Activated naive CD4-positive, alpha-beta T cell (primary cell): Measurements from ENCODE around the gene YPEL2.
A peak's percentile ranks its signal among the peaks of the same experiment; 100 is the strongest.
"Not testable (repeated sequence)": the region's sequence is repeated elsewhere in the genome, so short reads cannot be mapped to it uniquely, and the experiment has no call there.

Experiments used
- DNase-seq, 4 experiments: peaks; one replicate each; lab custom pipeline; 2025; lab: John Stamatoyannopoulos, UW

YPEL2 gene, protein sequence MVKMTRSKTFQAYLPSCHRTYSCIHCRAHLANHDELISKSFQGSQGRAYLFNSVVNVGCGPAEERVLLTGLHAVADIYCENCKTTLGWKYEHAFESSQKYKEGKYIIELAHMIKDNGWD

DNA sequence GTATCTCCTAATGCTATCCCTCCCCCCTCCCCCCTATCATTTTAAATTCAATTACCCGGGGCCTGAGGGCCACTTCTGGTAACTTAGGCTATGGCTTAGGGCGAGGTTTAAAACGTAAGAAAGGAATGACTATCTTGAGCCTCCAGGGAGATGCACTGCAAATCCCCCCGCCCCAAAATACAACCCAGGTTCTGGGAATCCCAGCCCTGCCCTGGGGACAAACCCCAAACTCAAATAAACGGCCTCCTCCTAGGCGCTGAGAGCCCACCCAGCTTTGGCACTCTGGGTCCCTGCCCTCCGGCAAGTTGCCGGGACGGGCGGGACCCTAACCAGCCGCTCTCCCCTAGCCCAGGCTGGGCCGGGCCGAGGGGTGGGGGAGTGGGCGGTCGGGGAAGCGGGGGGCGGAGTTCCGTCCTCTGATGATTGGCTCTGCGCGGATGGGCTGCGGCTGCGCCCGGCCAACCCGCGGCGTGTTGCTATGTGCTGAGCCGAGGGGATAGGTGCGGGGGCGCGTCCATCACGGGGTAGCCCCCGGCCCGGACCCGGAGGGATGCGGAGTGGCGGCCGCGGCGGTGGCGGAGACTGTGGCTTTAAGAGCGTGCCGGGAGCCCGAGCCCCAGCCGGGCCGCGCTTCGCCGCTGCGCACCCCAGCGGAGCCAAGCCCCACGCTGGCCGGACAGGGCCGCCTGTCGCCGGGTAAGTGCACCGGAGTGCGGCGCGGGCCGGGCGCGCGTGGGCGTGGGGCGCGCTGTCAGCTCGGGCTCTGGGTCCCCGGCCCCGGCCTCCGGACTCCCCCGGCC, at the start of gene YPEL2:
Gene YPEL2 (plus strand): TSS at position 527 of the 800 bp plus-strand sequence. CDS start 21,755 bp downstream, outside the sequence.
- peak; percentile 55 to 88 (median 71) for DNase-seq

- DNase-seq: no peak
Observed at GRCh38 chr17:59284317-59284716, 47.1 kb upstream of the YPEL2 start.

DNA sequence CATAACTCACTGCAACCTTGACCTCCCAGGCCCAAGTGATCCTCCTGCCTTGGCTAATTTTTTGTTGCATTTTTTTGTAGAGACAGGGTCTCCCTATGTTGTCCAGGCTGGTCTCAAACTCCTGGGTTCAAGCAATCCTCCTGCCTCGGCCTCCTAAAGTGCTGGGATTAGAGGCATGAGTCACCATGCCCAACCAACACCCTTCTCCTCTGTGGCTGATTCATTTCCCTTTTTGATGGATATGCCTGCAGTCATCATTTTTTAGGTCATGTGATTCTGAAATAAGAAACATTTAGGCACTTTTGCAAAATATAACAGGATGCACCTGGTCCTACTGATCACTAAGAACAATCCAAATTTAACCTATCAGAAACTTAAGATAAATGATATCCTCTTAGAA, 44.0 kb upstream of the YPEL2 start:
- no peak for DNase-seq

DNA sequence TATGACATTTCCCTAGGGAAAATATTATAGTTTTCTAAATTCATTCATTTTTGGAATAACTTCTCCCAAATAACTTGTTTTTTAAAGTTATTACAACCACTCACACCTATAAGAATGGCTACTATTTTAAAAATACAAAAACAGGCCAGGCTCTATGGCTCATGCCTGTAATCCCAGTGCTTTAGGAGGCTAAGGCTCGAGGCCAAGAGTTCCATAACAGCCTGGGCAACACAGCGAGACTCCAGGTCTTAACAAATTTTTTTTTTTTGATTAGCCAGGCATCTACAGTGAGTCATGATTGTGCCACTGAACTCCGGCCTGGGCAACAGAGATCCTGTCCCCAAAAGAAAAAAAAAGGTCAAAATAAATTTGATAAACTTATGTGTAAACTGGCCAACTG, 43.6 kb upstream of the YPEL2 start:
- no peak for DNase-seq

GRCh38 chr17:59289981-59290301, 41.5 kb upstream of the YPEL2 start:
- no peak for DNase-seq

- DNase-seq: not testable (repeated sequence)
Observed at GRCh38 chr17:59290302-59290998, 41.0 kb upstream of the YPEL2 start.

- no peak for DNase-seq
Observed at GRCh38 chr17:59292174-59292523, 39.3 kb upstream of the YPEL2 start.

- DNase-seq: no peak
Observed at GRCh38 chr17:59296190-59296589, 35.3 kb upstream of the YPEL2 start.

- DNase-seq: no peak
Observed at GRCh38 chr17:59298521-59298920, 32.9 kb upstream of the YPEL2 start.

DNA sequence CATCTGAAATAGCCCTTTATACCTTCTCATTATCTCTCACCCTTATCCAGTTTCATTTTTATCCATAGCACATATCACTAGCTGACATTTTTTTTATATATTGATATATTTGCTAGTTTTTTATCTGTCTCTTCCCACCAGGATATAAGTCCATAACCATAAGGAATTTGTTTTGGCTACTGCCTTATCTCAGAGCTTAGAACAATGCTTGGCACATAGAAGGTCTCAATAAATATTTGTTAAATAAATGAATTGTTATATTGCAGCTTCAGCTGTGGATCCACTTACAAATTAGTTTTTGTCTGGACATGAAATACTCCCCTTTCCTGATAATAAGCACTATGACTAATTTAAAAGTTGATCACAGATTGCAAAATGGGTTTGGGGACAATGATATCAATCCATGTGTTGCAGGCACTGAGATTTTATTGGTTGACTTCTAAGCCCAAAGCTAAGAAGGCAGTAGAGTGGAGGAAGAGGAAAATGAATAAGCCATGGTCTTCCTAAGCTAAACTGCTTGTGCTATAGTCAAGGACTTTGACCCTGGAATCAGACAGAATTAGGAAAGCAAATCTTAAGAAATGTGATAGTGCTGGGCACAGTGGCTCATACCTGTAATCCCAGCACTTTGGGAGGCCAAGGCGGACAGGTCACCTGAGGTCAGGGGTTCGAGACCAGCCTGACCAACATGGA, 31.9 kb upstream of the YPEL2 start:
- no peak for DNase-seq

- DNase-seq: no peak
Observed at GRCh38 chr17:59300941-59301340, 30.5 kb upstream of the YPEL2 start.

DNA sequence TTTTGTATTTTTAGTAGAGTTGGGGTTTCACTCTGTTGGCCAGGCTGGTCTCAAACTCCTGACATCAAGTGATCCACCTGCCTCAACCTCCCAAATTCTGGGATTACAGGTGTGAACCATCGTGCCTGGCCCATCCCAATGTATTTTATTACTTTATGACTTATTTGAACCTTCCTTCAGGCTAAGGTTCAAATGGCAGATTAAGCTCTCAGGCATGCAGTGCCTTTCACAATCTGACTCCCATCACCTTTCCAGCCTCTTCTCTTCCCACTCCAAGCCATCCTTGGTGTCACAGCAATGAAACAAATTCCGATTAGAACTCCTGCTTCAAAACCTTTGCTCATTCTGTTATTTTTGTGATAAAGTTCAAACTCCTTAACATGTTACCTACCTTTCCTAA, 26.6 kb upstream of the YPEL2 start:
- no peak for DNase-seq

- DNase-seq: no peak
Observed at GRCh38 chr17:59310263-59310920, 21.1 kb upstream of the YPEL2 start.

DNA sequence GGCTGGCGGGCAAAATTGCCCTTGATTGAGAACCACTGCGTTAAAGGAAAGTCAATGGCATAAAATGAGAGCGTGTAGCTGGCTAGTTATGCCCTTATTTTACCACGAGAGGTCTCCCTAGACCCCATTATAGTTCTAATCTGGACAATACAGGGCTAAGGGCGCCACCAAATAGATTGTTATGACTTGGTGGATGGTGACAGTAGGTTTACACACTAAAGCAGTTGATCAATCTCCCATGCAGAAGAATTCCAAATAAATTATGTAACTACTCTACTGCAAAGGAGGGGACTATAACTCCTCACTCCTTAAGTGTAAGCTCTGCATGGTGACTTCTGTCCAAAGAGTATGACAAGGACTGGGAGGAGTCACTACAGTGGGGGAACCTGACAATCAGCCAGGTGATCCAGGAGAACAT, 20.4 kb upstream of the YPEL2 start:
- DNase-seq: no peak

- not testable (repeated sequence) for DNase-seq
Observed at GRCh38 chr17:59311521-59311920, 19.9 kb upstream of the YPEL2 start.

DNA sequence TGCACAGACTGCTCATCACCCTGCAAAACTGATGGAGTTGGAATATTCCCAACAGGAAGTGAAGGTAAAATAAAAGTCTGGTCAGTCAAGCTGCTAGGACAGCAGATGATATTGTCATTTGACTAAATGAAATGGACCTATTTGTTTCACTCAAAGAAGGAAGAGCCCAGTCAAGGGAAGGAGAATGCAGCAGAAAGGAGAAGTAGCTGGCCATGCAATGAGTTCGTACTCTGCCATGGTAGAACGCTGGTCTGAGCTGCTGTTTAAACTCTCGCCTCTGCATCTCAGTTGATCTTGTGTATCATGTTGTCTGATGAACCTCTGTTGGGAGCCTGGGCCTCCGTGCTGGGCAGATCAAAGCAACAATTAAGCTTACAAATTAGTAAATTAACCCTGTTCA, 15.6 kb upstream of the YPEL2 start:
- DNase-seq: no peak

DNA sequence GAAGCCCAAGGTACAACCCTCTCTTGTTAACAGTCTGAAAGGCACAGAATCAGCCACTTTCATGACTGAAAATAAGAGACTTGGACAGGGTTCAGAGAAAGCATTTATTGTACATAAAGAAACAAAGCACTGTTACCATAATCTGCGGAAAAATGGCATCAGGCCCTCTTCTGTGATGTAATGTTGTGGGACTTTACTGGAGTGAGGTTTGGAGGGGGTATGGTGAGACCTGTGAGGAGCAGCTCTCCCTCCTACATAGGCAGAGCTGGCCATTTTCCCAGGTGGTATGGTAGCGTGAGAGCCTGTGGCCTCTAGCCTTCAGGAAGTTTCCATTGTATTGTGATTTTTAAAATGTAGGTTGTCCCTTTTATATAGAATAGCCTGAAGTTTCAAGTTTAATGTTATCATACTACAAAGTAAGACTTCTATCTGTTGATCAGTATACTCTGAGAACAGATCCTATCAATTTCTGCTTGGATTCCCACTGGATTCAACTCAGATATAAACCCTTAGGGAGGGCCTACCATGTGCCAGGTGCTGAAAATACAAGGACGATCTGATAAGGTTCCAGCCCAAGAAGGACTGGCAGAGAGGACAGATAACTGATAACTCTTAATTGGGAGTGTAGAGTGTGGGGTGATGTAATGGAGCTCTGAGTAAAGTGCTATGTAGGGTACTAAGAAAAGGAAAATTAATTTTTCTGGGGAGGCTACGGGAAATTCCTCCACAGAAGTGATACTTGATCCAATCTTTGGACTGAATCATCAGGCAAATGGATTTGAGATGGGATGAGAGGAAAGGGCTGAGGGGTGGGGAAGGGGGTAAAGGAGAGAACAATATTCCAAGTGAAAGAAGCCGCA, 4.1 kb upstream of the YPEL2 start:
- no peak for DNase-seq

DNA sequence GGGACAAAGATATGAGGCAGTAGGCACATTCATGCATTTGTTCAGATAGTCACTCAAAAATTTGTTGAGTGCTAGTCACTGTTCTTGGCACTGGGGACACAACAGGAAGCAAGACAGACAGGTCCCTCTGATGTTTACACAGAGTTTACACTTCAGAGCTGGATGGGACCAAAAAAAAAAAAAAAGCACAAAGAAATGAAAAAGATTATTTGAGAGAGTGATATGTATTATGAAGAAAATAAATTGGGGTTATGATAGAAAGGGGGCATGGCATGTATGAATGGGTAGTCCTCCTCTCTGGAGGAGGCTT, 3.5 kb upstream of the YPEL2 start:
- no peak for DNase-seq

- DNase-seq: no peak
Observed at GRCh38 chr17:59328601-59329000, 2.9 kb upstream of the YPEL2 start.

DNA sequence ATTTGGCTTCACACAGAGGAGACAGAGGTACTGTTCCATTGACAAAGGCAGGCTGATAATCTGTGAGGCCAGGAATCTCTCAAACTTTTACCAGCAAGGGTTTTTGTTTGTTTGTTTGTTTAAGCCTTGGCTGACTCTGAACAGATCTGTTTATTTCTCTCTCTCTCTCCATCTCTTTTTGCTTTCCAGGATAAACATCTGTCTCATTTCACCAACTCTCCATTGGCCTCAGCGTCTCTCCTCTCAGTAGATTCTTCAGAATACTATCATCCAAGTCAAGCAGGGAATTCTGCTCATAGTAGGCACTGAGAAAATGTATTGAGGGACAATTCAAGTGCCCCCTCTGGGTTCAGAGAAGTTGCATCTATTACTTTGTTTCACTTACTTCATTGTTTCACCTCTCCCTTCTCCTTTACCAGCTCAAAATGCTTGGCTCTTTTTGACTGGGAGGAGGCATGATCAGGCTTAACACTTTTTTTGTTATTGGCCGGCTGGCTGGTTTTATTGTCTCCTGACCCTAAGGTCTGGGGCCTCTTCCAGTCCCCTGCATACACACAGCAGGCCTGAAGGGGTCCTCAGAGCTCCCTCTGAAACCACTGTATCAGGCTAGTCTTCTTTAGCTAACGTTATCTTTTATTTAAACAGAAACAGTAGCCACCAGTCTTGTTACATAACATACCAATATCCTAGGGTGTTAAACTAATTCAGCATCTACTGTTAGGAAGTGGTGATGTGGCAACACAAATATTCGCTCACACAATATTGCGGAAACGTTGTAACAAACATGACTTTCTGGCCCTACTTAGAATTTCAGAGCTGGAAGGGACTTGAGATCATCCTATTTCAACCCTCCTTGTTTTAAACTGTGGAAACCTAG, 2.0 kb upstream of the YPEL2 start:
- peak in 1 of 4 experiments; percentile 20 for DNase-seq
